HCT116 (cell line): Measurements from ENCODE around the gene ANO8. TPM values are rescaled to one million over a fixed set of nuclear protein-coding genes. Genes with fewer than 3 reads are reported as not detected.

Experiments
- ATAC-seq: fragments of 200-7000 bp; cut with Tn5 transposase; 2 replicates; pipeline ENCODE4 v1.9.1; 2020; ENCODE audit warnings: mild to moderate bottlenecking, moderate library complexity
- BruUV-seq: library from RNA; stranded (reverse); fragments of 400-500 nt; replicated peaks from 2 replicates; lab custom pipeline; 2021; lab: Mats Ljungman, UMichigan
- CTCF ChIA-PET: fragments of 300-600 bp; sonication (Branson Sonifier 250); formaldehyde crosslinking; loops from one replicate; lab custom pipeline; 2021; ENCODE audit warnings: antibody characterized with exemption; lab: Charles Lee
- POLR2A ChIA-PET: fragments of 300-600, 350-600 bp; sonication (Branson Sonifier 250); formaldehyde crosslinking; loops from one replicate; lab custom pipeline; 2021; ENCODE audit warnings: antibody characterized with exemption; lab: Charles Lee
- RAD21 ChIA-PET, 2 experiments: fragments of 300-600 bp; sonication (Branson Sonifier 250); formaldehyde crosslinking; loops; one replicate each; lab custom pipeline; 2023; ENCODE audit warnings: low total read pairs in 2 of 2; ENCODE audit not compliant: uncharacterized antibody in 2 of 2, unreplicated experiment in 2 of 2, low non-redundant PET in 1 of 2; lab: Charles Lee
- DNase-seq: peaks from one replicate; pipeline ENCODE4 v3.0.0-alpha.2; 2010; ENCODE audit warnings: low read depth, low spot score
- H2AFZ ChIP-seq: fragments of 200-600 bp; shearing (Covaris generic), sonication (generic); 2 replicates; pipeline ENCODE4 v1.6.1; 2017; ENCODE audit warnings: low read depth, mixed run types, mixed read lengths, antibody characterized with exemption, low read length; ENCODE audit not compliant: poor library complexity, severe bottlenecking
- H3K27ac ChIP-seq: 2 replicates; pipeline ENCODE4 v1.5.1; 2012; ENCODE audit warnings: low read depth, low read length
- H3K27me3 ChIP-seq: fragments of 200-600 bp; sonication (generic); 2 replicates; pipeline ENCODE4 v1.6.1; 2016; ENCODE audit warnings: mixed run types, low read length, mixed read lengths; ENCODE audit not compliant: insufficient read depth
- H3K36me3 ChIP-seq, 2 experiments: fragments of 200-500 bp in 1 of 2; fragments of 200-600 bp in 1 of 2; sonication (Bioruptor generic) in 1 of 2; sonication (generic) in 1 of 2; 2 replicates each; pipeline versions ENCODE4 v1.5.1 to v1.6.1; 2014 to 2016; ENCODE audit warnings: low read length in 2 of 2, inconsistent platforms in 1 of 2, mixed read lengths in 1 of 2, mixed run types in 1 of 2; ENCODE audit not compliant: insufficient read depth in 2 of 2, control insufficient read depth in 1 of 2
- H3K4me1 ChIP-seq, 2 experiments: fragments of 200-600 bp in 1 of 2; sonication (generic) in 1 of 2; 2 replicates each; pipeline versions ENCODE4 v1.5.1 to v1.6.1; 2012 to 2017; ENCODE audit warnings: low read length in 2 of 2, inconsistent platforms in 1 of 2, mild to moderate bottlenecking in 1 of 2, mixed read lengths in 1 of 2, mixed run types in 1 of 2, moderate library complexity in 1 of 2; ENCODE audit not compliant: insufficient read depth in 2 of 2, control insufficient read depth in 1 of 2
- H3K4me2 ChIP-seq: fragments of 200-600 bp; sonication (generic); 2 replicates; pipeline ENCODE4 v1.6.1; 2017; ENCODE audit warnings: mixed run types, low read length, mixed read lengths
- H3K4me3 ChIP-seq, 2 experiments: fragments of 200-600 bp in 1 of 2; sonication (generic) in 1 of 2; replicated peaks in 1 of 2; 2 replicates each; pipeline ENCODE4 v1.5.1; 2011 to 2016; ENCODE audit warnings: low read length in 2 of 2, control low read depth in 1 of 2, low read depth in 1 of 2, mild to moderate bottlenecking in 1 of 2, mixed read lengths in 1 of 2, mixed run types in 1 of 2
- H3K79me2 ChIP-seq: fragments of 200-600 bp; sonication (generic); 2 replicates; pipeline ENCODE4 v1.6.1; 2017; ENCODE audit warnings: mild to moderate bottlenecking, mixed run types, low read length, moderate library complexity, mixed read lengths; ENCODE audit not compliant: insufficient read depth
- H3K9ac ChIP-seq: fragments of 200-600 bp; sonication (generic); 2 replicates; pipeline ENCODE4 v1.6.1; 2016; ENCODE audit warnings: low read length, mixed read lengths
- H3K9me2 ChIP-seq: fragments of 200-600 bp; sonication (generic), shearing (Covaris generic); 2 replicates; pipeline ENCODE4 v1.6.1; 2017; ENCODE audit warnings: mixed run types, mild to moderate bottlenecking, moderate library complexity; ENCODE audit not compliant: insufficient read depth
- H3K9me3 ChIP-seq, 2 experiments: fragments of 200-500 bp in 1 of 2; fragments of 200-600 bp in 1 of 2; sonication (Bioruptor generic) in 1 of 2; sonication (generic) in 1 of 2; 2 replicates each; pipeline ENCODE4 v1.6.1; 2014 to 2017; ENCODE audit warnings: low read length in 2 of 2, mixed read lengths in 2 of 2, inconsistent platforms in 1 of 2, low read depth in 1 of 2, mild to moderate bottlenecking in 1 of 2, mixed run types in 1 of 2, moderate library complexity in 1 of 2; ENCODE audit not compliant: control insufficient read depth in 1 of 2, insufficient read depth in 1 of 2
- H4K20me1 ChIP-seq: fragments of 200-600 bp; sonication (generic), shearing (Covaris generic); 2 replicates; pipeline ENCODE4 v1.6.1; 2017; ENCODE audit warnings: mixed run types, mild to moderate bottlenecking, moderate library complexity; ENCODE audit not compliant: insufficient read depth
- RAD21 ChIP-seq: IDR thresholded peaks from 2 replicates; pipeline ENCODE4 v1.6.1; 2012; ENCODE audit warnings: low read depth, mild to moderate bottlenecking
- TCF7L2 ChIP-seq: IDR thresholded peaks from 2 replicates; pipeline ENCODE4 v1.7.0; 2011; ENCODE audit warnings: borderline replicate concordance, inconsistent platforms; ENCODE audit not compliant: insufficient read depth, insufficient read length; ENCODE audit errors: extremely low read depth
- ZFX ChIP-seq: fragments of 450-650 bp; IDR thresholded peaks from 2 replicates; pipeline ENCODE4 v1.6.1; 2017
- ZNF274 ChIP-seq: fragments of 200-500 bp; sonication (Bioruptor generic); IDR thresholded peaks from 2 replicates; pipeline ENCODE4 v1.6.1; 2014; ENCODE audit warnings: mild to moderate bottlenecking, low read depth, low read length, inconsistent platforms
- intact Hi-C: fragments of 100-400 bp; cut with micrococcal nuclease; formaldehyde crosslinking; loops from 2 replicates; pipeline ENCODE4 v1.10.0; 2022
- total RNA-seq: library from RNA; stranded (reverse); gene quantifications from one replicate; pipeline ENCODE4 v1.2.1, GENCODE V29; 2021; ENCODE audit not compliant: unreplicated experiment
- TF ChIP-seq, protein P1 (sequence below), 3 experiments: fragments of 200-600 bp in 1 of 3; sonication (generic) in 1 of 3; IDR thresholded peaks in 2 of 3; conservative IDR thresholded peaks in 1 of 3; 2 replicates each; pipeline ENCODE4 v1.5.1; 2012 to 2017; ENCODE audit warnings: low read depth in 2 of 3, low read length in 2 of 3, antibody characterized with exemption in 1 of 3, borderline replicate concordance in 1 of 3, control low read depth in 1 of 3, mild to moderate bottlenecking in 1 of 3, mixed read lengths in 1 of 3, mixed run types in 1 of 3, moderate library complexity in 1 of 3; ENCODE audit not compliant: insufficient read depth in 1 of 3

Gene ANO8
- total RNA-seq, 1 experiment from 2014 or later: 22.9 TPM

GRCh38 chr19:17331045-17331558 lies 3.6 kb downstream of the ANO8 start:
- no peak for TF ChIP-seq RAD21
- no peak for TF ChIP-seq ZFX
- TF ChIP-seq, protein P1, sequence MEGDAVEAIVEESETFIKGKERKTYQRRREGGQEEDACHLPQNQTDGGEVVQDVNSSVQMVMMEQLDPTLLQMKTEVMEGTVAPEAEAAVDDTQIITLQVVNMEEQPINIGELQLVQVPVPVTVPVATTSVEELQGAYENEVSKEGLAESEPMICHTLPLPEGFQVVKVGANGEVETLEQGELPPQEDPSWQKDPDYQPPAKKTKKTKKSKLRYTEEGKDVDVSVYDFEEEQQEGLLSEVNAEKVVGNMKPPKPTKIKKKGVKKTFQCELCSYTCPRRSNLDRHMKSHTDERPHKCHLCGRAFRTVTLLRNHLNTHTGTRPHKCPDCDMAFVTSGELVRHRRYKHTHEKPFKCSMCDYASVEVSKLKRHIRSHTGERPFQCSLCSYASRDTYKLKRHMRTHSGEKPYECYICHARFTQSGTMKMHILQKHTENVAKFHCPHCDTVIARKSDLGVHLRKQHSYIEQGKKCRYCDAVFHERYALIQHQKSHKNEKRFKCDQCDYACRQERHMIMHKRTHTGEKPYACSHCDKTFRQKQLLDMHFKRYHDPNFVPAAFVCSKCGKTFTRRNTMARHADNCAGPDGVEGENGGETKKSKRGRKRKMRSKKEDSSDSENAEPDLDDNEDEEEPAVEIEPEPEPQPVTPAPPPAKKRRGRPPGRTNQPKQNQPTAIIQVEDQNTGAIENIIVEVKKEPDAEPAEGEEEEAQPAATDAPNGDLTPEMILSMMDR (IDR thresholded peaks at IDR 0.05 in 2 of 3, conservative IDR thresholded peaks at IDR 0.05 in 1 of 3; ENCODE audit: borderline replicate concordance in 1 of 3, insufficient read depth in 1 of 3, low read depth in 2 of 3, low read length in 2 of 3): no peak
- no peak for TF ChIP-seq TCF7L2
- no peak for TF ChIP-seq ZNF274
- TF ChIP-seq, all 23 proteins: peak for 0
- Histone ChIP-seq H3K79me2 (peaks cover 5% of the 10 kb centered on the region; the same call in 1 of the 2 replicates), H3K4me2 (no peak overlapping the region), H3K27ac (no peak overlapping the region), H3K4me1 (peaks cover 23 to 53% of the 10 kb centered on the region in 2 experiments), H3K9ac (no peak overlapping the region), H4K20me1 (no peaks in the 10 kb centered on the region), H3K27me3 (no peaks in the 10 kb centered on the region), H3K9me2 (no peaks in the 10 kb centered on the region), H3K36me3 (no peaks in the 10 kb centered on the region), H3K4me3 (no peak overlapping the region), H3K9me3 (no peaks in the 10 kb centered on the region), H2AFZ (no peak overlapping the region)
- ChIA-PET POLR2A (no interaction called here), RAD21 (interaction anchor here in 1 of 2 experiments (0.6 kb wide), 1 partner anchor 60 kb away, joined by 5 read pairs; no protein-coding TSS in a partner anchor), CTCF (no interaction called here)
- ATAC-seq (no peak), DNase-seq (no peak)
- intact Hi-C loops: no loop called here
- no TSS peak for BruUV-seq
